RWPE1 (cell line): ENCODE data around the gene TPM2.
A peak's percentile ranks its signal among the peaks of the same experiment; 100 is the strongest.

Source experiments
- CTCF ChIA-PET: fragments of 350-600 bp; sonication (Branson Sonifier 250); formaldehyde crosslinking; extraction: SDS; loops from one replicate; lab custom pipeline; 2021; lab: Yijun Ruan, JAX
- POLR2A ChIA-PET: fragments of 400-600 bp; formaldehyde crosslinking; extraction: SDS; loops from one replicate; lab custom pipeline; 2020; ENCODE audit warnings: antibody characterized with exemption; ENCODE audit not compliant: low non-redundant PET; lab: Yijun Ruan, JAX
- DNase-seq: peaks from one replicate; pipeline ENCODE4 v3.0.0; 2012; ENCODE audit warnings: low spot score
- H3K27ac ChIP-seq: fragments of 450-650 bp; 2 replicates; pipeline ENCODE4 v1.5.1; 2017
- TF ChIP-seq, protein P1 (sequence below): fragments of 450-650 bp; conservative IDR thresholded peaks from 2 replicates; pipeline ENCODE4 v1.5.1; 2017; ENCODE audit warnings: low read depth, mild to moderate bottlenecking

The TPM2 gene

GRCh38 chr9:35661756-35662350 lies 27.9 kb downstream of the TPM2 start:
- TF ChIP-seq, protein P1, sequence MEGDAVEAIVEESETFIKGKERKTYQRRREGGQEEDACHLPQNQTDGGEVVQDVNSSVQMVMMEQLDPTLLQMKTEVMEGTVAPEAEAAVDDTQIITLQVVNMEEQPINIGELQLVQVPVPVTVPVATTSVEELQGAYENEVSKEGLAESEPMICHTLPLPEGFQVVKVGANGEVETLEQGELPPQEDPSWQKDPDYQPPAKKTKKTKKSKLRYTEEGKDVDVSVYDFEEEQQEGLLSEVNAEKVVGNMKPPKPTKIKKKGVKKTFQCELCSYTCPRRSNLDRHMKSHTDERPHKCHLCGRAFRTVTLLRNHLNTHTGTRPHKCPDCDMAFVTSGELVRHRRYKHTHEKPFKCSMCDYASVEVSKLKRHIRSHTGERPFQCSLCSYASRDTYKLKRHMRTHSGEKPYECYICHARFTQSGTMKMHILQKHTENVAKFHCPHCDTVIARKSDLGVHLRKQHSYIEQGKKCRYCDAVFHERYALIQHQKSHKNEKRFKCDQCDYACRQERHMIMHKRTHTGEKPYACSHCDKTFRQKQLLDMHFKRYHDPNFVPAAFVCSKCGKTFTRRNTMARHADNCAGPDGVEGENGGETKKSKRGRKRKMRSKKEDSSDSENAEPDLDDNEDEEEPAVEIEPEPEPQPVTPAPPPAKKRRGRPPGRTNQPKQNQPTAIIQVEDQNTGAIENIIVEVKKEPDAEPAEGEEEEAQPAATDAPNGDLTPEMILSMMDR, result no peak
- no peak for DNase-seq
- ChIA-PET CTCF (interaction anchor here (0.6 to 1.1 kb wide), 5 partner anchors 74 to 172 kb away, joined by 3 to 10 read pairs (median 4); no protein-coding TSS in a partner anchor), POLR2A (interaction anchor here (1.0 to 1.1 kb wide), 2 partner anchors 54 to 68 kb away, joined by 3 read pairs; no protein-coding TSS in a partner anchor)
- peak overlapping the region; percentile 88 for H3K27ac ChIP-seq

DNA sequence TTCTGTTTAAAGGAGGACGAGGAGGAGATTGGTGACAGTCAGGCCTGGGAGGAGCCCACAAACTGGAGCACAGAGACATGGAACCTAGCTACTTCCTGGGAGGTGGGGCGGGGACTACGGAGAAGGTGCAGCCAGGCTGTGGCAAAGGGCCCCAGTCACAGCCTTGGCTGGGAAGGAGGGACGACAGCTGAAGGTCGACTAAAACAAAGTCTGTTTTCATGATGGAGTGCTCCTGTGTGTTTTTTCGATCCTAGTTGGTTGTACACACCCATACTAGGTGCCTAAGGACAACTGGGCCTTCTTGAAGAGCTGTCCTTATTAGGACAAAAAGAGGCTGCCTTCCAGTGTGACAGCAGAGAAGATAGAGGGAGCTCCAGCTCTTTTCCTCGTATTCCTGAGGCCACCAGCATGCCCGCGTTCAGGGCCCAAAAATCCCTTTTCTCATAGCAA lies 28.7 kb downstream of the TPM2 start:
- ChIA-PET POLR2A (interaction anchor here (0.7 to 1.1 kb wide), 3 partner anchors 28 to 69 kb away, joined by 3 read pairs; partner anchors contain the start of gene TPM2), CTCF (interaction anchor here (0.6 to 1.2 kb wide), 7 partner anchors 15 to 347 kb away, joined by 3 to 10 read pairs (median 4); no protein-coding TSS in a partner anchor)
- DNase-seq, result no peak
- TF ChIP-seq, protein P1, result peak; percentile 54
- H3K27ac ChIP-seq, result peak overlapping the region; percentile 60

GRCh38 chr9:35659340-35659739 lies 30.4 kb downstream of the TPM2 start:
- H3K27ac ChIP-seq, result peak overlapping the region; percentile 60
- POLR2A ChIA-PET, result no interaction called here
- CTCF ChIA-PET, result interaction anchor here (0.7 to 2.9 kb wide), 5 partner anchors 12 to 78 kb away, joined by 3 to 21 read pairs (median 7); partner anchors contain the start of genes CREB3 and TLN1
- TF ChIP-seq, protein P1, result no peak
- DNase-seq, result no peak

DNA sequence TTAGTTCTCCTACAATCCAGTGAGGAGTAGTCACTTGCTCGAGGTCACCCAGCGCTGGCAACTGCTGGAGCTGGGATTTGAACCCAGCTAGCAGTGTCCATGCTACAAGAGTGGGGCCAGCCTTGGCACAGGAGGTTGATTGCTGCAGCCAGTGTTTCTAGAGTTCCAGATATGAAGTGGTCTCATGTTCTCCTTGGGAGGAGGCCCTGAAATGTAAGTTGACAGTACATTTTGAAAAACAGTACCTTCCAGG lies 30.8 kb downstream of the TPM2 start:
- no peak for DNase-seq
- POLR2A ChIA-PET, result no interaction called here
- H3K27ac ChIP-seq, result peak overlapping the region; percentile 92
- TF ChIP-seq, protein P1, result no peak
- CTCF ChIA-PET, result interaction anchor here (0.7 to 2.9 kb wide), 6 partner anchors 12 to 78 kb away, joined by 3 to 21 read pairs (median 8); partner anchors contain the start of genes CREB3 and TLN1

DNA sequence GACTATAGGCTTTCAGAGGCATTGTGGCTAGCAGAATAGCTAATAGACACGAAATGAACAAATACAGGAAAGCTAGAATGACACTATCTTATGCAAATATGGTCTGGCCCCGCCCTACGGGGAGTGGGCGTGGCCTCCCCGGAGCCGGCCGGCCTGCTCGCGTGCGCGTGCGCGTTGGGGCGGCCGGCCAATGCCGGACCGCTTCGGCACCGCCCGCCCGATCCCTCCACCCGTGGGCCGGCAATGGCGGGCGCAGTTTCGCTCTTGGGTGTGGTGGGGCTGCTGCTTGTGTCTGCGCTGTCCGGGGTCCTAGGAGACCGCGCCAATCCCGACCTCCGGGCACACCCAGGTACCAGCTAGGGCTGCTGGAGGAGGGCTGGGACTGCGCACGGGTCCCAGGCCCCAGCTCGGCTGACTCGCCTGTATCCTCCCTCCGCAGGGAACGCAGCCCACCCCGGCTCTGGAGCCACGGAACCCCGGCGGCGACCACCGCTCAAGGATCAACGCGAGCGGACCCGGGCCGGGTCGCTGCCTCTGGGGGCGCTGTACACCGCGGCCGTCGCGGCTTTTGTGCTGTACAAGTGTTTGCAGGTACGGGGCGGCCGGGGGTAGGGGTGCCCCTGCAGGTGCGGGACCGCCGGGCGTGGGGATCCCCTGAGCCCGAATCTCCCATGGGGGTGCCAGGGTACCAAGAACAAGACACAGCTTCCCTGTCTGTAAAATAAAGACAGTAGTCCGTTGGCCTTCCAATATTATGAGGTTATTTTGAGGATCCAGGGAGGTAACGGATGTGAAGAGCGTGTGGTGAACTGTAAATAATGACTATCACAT lies 31.4 kb downstream of the TPM2 start, which contains the start of gene CCDC107:
TSS of gene CCDC107 (plus strand) at position 156 of the 831 bp plus-strand sequence. CDS start at position 244, 88 bp downstream.
- peak; percentile 98 for DNase-seq
- peak within 1 kb of the TSS; percentile 92 for H3K27ac ChIP-seq
- ChIA-PET POLR2A (interaction anchor here (1.2 kb wide), 1 partner anchor 53 kb away, joined by 3 read pairs; the partner anchor contains the start of gene TESK1), CTCF (interaction anchor here (0.6 to 2.9 kb wide), 14 partner anchors 9 to 241 kb away, joined by 3 to 21 read pairs (median 4); partner anchors contain the start of genes CREB3, TLN1 and TPM2)
- TF ChIP-seq, protein P1, result peak; percentile 86
